Left ventricle myocardium superior (tissue), 1 donor: ENCODE measurements around the gene TTF2. TPM values are rescaled to one million over a fixed set of nuclear protein-coding genes. Genes with fewer than 3 reads are reported as not detected.
A peak's percentile ranks its signal among the peaks of the same experiment; 100 is the strongest.
"Not testable (repeated sequence)": the region's sequence is repeated elsewhere in the genome, so short reads cannot be mapped to it uniquely, and the experiment has no call there.

ENCODE experiments used
- ATAC-seq: fragments of 200-7000 bp; cut with Tn5 transposase; one replicate; pipeline ENCODE4 v1.9.1; 2020; ENCODE audit warnings: mild to moderate bottlenecking, moderate library complexity
- DNase-seq: peaks from one replicate; pipeline ENCODE4 v3.0.0-alpha.2; 2020
- intact Hi-C: fragments of 100-400 bp; cut with micrococcal nuclease; formaldehyde crosslinking; loops from one replicate; pipeline ENCODE4 v1.11.0; 2022
- total RNA-seq: library from RNA; stranded (reverse); fragmentation: NEBNext Ultra II Directional; extraction: Animal tissue kit (Norgen Biotek cat#: 25700); gene quantifications from one replicate; pipeline ENCODE4 v1.2.1, GENCODE V29; 2021
- donor health status: DM: no; HTN: yes; CAD: no; lungs with severe emphysema.

TTF2 gene
- total RNA-seq, 1 donor from 2014 or later, result 6.7 TPM

DNA sequence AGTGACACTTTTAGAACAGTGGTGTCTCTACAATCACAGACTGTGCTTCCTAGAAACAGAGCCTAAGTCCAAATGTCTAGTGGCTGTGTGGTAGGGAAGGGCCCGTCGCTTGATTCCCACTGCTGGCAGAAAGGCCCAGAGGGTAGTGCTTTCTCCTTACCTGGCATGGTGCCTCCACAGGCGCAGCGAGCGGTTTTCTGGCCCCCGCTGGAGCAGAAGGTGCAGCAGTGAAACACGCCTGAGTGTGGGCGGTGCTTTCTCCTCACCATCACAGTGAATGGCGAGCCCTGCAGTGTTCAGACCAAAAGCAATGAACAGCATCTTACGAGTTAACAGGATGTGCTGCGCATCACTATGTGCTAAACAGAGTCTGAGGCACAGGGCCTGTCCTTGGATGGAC lies 53.1 kb downstream of the TTF2 start:
- no peak for ATAC-seq
- intact Hi-C loops, result no loop called here

DNA sequence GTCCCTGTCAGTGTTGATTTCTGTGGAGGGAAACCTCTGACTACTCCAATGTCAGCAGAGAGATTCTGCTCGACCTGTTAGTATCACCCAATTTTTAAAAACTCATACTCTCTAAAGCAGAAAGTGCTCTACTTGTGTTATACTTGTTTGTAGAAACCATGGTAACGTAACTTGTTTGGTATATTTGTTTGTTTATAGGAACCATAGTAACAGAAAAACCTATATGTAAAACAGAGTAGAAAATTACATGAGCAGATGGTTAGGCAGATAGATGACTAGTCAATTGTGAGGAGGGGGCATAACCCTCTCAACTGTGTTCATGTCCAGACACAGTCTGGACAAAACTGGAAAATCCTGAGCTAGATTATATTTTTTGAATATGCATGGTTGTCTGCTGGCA lies 54.8 kb downstream of the TTF2 start:
- ATAC-seq, result no peak
- DNase-seq, result no peak
- intact Hi-C loops, result no loop called here

More for the DNA sequence above, 53.1 kb downstream of the TTF2 start:
- DNase-seq, result no peak

DNA sequence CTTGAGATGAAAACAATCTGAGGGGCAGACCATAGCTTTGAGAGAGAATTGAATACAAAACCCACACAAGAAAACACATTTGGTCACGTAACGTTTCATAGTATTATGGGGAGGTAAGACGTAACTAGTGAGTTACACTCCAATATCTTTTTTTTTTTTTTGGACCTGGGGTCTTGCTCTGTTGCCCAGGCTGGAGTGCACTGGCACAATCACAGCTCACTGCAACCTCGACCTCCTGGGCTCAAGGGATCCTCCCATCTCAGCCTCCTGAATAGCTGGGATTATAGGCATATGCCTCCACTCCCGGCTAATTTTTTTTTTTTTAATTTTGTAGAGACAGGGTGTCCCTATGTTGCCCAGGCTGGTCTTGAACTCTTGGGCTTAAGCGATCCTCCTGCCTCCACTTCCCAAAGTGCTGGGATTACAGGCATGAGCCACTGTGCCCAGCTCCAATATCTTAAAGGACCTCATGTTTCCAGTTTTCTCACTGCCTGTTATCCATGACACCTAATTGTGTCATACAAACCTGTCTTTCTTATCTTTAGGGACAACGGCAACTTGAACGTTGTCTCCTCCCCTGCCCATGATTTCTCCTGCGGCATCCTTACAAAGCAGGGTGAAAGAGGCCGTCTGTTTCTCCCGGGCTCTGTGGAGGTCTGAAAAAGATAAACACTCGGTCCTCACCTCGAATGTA lies 56.1 kb downstream of the TTF2 start:
- DNase-seq, result no peak
- intact Hi-C loops, result no loop called here
- no peak for ATAC-seq

DNA sequence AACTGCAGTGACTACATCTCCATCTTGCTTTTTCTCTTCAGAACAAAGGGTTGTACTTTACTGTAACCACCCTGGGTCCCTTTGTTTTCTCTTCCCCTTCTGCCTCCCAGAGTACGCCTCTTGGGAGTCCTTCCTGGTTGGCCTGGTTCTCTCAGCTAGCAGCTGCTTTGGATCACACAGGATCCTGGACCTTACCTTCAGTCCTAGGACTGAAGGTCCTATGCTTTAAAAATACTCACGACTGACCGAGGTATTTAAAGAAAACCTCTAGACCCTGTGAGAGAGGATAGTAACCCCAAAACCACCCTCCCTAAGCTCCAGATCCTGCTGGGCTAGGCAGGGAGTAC lies 56.6 kb downstream of the TTF2 start:
- DNase-seq (no peak), ATAC-seq (no peak)
- intact Hi-C loops, result no loop called here

DNA sequence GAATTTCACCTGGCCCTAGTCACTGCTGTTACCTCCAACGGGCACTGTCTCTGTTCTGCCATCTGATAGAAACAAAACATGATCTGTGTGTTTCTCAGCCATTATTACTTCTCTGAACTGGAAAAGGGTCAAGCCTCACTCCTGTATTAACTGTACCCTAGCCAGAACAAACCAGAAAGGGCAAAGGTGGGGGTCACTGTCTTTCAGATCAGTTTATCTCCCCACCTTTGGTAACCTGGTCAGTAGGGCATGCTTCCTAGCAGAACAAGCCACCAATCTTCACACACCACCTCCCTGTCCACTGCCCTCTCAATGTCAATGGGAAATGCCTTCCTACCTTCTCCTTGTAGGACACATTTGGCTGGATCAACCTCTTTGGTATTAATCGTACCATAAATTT lies 57.6 kb downstream of the TTF2 start:
- no peak for DNase-seq
- intact Hi-C loops, result no loop called here
- ATAC-seq, result no peak

DNA sequence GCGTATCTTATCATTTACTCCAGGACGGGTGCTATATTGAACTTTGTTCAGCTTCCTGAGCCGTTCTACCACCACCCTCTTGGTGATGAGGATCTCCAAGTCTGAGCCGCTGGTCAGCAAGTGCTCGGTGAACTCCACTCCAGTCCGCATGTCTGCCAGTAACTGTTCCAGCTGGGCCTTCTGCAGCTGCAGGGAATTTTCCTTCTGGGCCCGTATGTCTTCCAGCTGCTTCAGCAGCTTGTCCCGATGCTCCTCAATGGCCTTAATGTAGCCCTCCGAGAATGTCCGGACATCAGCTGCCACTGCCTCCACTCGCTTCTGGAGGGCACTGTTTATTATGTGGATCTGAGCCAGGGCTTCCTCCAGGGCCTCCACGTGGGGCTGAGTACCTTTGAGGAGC lies 58.0 kb downstream of the TTF2 start:
- ATAC-seq (no peak), DNase-seq (no peak)
- intact Hi-C loops, result no loop called here

DNA sequence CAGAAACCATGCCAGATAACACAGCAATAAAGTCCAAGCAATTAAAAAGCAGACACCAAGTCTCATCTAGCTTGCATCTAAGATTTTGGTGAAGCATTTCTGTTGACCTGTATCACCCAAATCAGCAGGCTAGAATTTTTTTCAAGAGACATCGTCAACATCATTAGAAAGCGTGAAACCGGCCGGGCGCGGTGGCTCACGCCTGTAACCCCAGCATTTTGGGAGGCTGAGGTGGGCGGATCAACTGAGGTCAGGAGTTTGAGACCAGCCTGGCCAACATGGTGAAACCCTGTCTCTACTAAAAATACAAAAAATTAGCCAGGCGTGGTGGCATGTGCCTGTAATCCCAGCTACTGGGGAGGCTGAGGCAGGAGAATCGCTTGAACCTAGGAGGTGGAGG lies 59.0 kb downstream of the TTF2 start:
- ATAC-seq, DNase-seq, intact Hi-C loops: not testable (repeated sequence)

DNA sequence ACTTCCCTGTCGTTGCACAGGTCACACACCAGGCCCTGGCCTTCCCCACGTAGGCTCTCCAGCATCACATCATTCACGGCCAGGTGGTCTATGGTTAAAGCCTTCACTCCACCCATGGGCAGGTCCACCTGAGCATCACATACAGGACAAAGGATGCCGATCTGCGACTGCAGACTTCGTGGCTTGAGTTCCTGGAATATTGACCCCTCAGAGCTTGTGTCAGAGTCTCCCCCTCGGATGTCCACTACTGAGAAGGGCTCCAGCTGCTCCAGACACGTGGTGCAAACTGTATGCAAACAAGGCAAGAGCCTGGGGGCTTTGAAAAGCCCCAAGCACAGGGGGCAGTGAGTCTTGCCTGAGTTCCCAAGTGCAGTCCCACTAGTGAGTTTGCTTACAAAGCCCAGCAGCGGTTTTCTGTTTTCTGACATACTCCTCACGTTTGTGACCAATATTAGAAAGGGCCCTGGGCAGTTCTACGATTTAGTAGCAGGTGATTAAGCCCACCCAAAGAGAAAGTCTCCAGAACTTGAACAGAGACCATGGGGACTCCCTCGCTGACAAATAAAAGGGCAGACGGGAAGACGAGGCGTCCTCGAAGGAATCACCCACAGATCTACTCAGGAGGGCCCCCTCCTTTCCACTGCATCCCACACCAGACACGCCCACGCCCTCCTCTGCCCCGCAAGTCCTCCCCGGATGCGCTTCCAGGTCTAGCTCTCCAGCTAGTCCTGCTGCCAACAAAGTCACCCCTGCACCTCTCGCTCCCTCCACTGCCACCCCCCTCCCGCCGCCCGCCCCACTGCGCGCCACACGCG lies 60.9 kb downstream of the TTF2 start:
- DNase-seq (no peak), ATAC-seq (peak; percentile 63)
- intact Hi-C loops, result loop anchor here (10.0 kb wide), 1 partner anchor 56 kb away; the partner anchor contains the start of gene TTF2

DNA sequence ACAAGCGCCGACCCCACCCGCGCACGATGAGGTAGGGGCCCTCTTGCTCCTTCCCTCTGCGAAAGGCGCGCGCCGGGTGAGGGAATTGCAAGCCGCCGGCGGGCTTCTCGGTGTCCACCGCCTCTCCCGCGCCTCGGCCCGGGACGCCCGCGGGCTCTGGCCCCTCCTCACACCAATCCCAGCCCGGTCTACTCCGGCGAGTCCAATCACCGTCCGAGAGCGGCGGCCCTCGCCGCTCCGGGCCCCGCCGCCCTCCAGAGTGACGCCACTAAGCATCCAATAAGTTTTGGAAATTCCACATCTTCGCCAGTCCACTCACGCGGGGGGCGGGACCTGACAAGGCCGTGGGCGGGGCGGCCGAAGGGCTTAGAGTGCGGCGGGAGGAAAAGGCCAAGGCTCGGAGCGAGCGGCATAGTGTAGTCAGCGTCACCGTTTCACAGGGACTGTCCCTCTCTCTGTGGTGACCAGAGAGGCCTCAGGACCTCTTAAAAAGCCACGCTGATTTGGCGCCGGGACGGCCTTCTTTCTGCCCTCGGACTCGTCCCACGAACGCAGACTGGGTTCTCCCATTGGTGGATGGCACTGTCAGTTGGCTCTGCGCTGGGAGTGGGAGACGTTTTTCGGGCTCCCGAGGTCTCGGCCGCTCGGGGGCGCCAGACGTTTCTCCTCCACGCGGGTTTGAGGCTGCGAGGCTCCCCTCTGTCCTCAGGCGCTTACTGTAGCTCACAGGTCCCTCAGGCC lies 61.6 kb downstream of the TTF2 start, which contains the start of gene TRIM45:
TRIM45 (minus strand) TSS at position 161 of the 741 bp plus-strand sequence. CDS start 548 bp downstream, outside the sequence.
- intact Hi-C loops, result loop anchor here (10.0 kb wide), 1 partner anchor 57 kb away; the partner anchor contains the start of gene TTF2
- DNase-seq (peak; percentile 98), ATAC-seq (peak; percentile 97)

DNA sequence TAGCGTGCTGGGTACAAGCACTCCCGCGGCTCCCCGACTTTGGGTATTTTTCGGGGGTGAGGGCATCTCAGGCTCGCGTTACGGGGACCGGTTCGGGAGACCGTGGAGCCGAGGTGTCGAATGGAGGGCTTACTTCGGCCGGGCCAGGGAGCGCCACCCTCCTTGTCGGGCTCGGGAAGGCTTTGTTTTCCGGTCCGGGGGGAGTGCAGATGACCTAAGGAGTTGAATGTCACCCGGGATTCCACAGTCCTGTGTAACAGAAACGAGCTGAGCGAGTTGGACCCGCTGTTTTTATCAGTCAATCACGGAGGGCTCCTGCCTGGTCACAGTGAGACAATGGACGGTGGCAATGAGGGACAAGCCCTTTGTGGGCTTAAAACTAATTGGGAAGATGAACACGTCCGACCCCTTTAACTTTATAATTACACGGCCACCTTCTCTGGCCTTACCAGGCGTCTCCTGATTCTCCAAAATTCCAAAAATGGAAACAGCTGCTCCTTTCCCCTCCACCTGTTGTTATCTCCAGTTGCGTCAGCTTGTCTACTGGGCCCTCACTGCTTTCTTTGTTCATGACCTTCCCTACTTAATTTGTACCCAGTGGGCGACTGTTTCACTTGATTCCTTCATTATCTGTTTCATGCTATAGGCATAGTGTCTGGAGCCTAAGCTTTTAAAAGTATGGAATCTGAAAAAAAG lies 62.4 kb downstream of the TTF2 start:
- ATAC-seq, result peak; percentile 0
- no peak for DNase-seq
- intact Hi-C loops, result loop anchor here (10.0 kb wide), 1 partner anchor 58 kb away; the partner anchor contains the start of gene TTF2

DNA sequence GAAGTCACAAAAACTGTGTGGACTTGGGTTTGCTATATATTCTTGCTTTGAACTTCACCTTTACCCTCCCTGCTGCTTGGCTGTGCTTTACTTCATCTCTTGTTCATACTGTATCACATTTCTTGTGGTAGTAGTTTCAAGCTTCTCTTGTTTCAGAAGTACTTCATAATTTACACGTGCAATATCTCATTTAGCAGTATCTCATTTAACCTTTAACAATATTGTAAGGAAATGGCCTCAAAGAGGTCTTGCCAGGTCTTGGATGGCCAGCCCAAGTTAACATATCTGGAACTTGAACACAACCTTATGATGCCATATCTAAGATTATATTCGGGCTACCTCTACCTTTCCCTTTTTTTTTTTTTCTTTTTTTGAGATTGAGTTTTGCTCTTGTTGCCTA lies 63.1 kb downstream of the TTF2 start:
- DNase-seq (no peak), ATAC-seq (no peak)
- intact Hi-C loops, result loop anchor here (10.0 kb wide), 1 partner anchor 58 kb away; the partner anchor contains the start of gene TTF2

DNA sequence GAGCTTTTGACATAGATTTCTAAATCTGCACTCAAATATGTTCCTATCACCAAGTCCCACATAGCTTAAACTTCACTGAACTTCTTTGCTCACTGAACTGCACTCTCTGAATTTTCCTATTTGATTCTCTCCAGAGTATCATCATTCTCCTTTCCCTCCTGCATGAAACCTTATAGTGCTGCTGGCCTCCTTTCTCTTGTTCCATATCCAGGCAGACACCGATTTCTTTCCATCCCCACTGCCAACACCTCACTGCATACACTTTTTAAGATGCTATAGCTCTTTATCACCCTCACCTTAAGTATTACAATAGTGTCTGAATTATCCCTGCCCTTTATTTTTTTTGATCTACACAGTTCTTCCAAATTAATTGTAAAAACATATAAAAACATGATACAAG lies 64.5 kb downstream of the TTF2 start:
- ATAC-seq, result no peak
- intact Hi-C loops, result loop anchor here (10.0 kb wide), 1 partner anchor 60 kb away; the partner anchor contains the start of gene TTF2
- DNase-seq, result no peak

DNA sequence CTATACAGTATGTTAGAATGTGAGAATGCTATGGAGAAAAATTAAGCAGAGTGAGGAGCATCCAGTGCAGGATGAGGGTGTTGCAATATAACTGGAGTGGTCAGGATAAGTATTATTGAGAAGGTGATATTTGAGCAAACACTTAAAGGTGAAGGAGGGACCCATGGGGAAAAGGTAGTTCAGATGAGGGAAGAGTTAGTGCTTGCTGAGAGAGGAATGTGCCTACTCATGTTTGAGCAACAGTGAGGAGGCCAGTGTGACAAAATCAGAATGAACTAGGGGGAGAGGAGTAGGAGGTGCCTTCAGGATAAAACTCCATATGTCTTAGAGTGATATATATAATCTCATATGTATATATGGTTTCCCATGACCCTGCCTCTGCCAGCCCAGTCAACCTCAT lies 67.7 kb downstream of the TTF2 start:
- no peak for DNase-seq
- intact Hi-C loops, result loop anchor here (10.0 kb wide), 1 partner anchor 63 kb away; the partner anchor contains the start of gene TTF2
- ATAC-seq, result peak; percentile 39

DNA sequence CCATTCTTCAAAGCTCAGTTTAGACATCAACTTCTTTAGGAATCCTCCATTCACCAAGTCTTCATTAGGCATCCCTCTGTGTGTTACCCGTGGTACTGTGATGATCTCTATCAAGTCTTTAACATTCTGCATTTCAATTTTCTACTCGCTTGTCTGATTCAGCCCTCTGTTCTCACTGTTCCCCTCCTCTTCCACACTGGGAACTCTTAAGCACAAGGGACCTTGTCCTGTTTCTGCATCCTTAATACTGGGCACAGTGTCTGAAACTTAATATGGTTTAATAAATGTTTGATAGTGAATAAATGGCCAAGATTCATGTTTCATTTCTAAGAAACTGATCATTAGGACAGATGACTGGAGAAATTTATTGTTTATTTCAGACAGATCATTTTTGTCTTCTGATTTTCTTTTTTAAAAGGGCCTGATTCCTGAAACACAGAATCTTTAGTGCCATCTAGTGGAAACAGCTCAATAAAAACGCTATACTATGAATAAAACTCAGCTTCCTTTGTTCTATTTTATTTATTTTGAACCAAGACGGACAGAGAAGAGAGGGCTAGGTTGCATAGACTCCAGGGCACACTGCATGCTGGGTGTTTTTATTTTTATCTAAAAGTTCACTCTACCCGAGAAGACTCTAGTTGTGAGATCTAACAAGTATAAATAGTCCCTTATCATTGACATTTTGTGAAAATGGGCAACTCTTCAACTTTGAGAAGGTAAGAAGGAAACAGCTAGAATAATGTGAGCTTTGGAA lies 68.4 kb downstream of the TTF2 start:
- DNase-seq (no peak), ATAC-seq (peak; percentile 84)
- intact Hi-C loops, result loop anchor here (10.0 kb wide), 1 partner anchor 64 kb away; the partner anchor contains the start of gene TTF2

DNA sequence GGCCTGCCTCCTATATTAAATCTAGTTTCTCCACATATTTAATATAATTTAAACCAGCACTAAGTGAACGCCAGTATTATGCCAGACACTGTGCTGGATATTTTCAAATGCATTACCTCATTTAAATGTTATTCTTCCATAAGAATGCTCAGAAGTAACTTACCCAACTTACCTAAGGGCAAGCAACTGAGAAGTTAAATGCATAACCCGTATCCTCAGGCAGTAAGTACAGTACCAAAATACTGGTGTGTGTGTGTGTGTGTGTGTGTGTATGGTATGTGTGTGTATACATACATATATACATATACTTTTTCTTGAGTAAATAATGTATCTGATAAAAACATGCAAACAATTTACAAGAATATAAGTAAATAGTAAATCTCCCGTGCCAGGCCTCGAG lies 70.4 kb downstream of the TTF2 start:
- DNase-seq (no peak), ATAC-seq (peak; percentile 16)
- intact Hi-C loops, result no loop called here

DNA sequence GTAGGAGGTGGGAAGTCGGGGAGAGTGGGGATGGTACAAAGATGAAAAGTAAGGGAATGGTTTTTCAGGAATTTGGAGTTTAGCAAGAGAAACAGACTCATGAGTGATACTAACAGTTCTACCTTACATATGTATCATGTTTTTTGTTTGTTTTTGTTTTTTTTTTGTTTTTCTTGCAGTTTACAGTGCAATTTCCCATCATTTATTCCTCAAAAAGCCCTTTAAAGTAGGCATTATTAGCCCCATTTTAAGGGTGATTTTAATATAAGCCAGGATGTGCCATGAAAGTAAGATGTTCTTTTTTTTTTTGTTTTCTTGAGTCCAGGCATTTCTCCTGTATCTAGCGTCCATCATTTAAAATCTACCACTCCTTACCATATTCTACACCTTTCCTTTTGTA lies 75.2 kb downstream of the TTF2 start:
- ATAC-seq, result no peak
- no peak for DNase-seq
- intact Hi-C loops, result no loop called here

DNA sequence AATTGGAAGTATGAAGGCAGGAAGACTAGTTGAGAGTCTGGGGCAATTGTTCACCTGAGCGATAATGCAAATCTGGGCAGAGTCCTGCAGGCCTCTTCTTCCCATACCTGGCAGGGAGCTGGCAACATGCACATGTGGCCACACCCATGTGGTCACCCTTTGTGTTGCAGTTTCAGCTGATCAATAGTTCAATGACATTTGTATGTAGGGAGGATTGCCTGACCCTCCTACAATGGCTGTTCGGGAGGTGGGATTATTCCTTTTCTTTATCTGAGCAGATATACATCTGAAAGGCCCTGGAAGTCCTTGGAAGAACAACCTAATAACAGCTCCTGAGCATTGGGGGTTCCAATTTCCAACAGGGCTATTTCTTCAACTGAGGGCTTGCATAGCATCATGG lies 76.6 kb downstream of the TTF2 start:
- ATAC-seq (no peak), DNase-seq (no peak)
- intact Hi-C loops, result no loop called here

DNA sequence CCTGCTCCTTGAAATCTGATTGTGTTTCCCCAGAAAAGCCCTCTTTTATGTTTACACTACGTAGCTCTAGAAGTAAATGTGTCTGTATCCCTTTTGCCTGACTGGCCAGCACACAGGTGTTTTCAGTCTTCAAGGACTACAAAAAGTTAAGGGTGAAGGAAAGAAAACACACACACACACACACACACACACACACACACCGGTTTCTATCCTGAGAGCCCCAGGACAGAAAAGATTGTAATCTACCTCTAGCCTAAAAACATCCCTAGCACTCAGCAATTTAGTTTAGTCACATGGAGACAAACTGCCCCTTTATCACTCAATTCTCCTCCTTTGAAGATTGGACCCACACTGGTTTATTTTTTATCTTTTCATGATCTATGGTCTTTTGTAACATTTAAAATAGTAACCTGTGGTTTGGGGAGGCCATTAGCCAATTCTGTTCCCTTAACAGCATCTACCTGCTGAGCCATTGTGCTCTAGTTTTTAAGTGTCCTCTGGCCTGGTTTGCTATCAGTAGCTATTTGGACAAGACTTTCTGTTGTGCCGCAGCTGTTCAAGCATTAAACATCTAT lies 77.2 kb downstream of the TTF2 start:
- ATAC-seq (no peak), DNase-seq (no peak)
- intact Hi-C loops, result no loop called here
